Measurements from ENCODE around the gene RAI14.

Gene RAI14

GRCh38 chr5:34677428-34677827, 21.3 kb downstream of the RAI14 start:
- TF ChIP-seq POLR2AphosphoS5 (IDR thresholded peaks at IDR 0.05; ENCODE audit: low read depth, low read length) (no peak), FOXP2 (optimal IDR thresholded peaks at IDR 0.05; ENCODE audit: borderline replicate concordance, extremely low read depth, extremely low read length, insufficient read depth) (no peak), REST (IDR thresholded peaks at IDR 0.05; ENCODE audit: insufficient read depth in 1 of 2, low read depth in 2 of 2, low read length in 2 of 2) (no peak), TAF1 (IDR thresholded peaks at IDR 0.05; ENCODE audit: borderline replicate concordance, insufficient read depth, low read length) (no peak), SIN3A (IDR thresholded peaks at IDR 0.05; ENCODE audit: borderline replicate concordance, insufficient read depth, low read length) (no peak)

- TF ChIP-seq FOXP2 (optimal IDR thresholded peaks at IDR 0.05; ENCODE audit: borderline replicate concordance, extremely low read depth, extremely low read length, insufficient read depth) (no peak), SIN3A (IDR thresholded peaks at IDR 0.05; ENCODE audit: borderline replicate concordance, insufficient read depth, low read length) (no peak), TAF1 (IDR thresholded peaks at IDR 0.05; ENCODE audit: borderline replicate concordance, insufficient read depth, low read length) (no peak), POLR2AphosphoS5 (IDR thresholded peaks at IDR 0.05; ENCODE audit: low read depth, low read length) (no peak), REST (IDR thresholded peaks at IDR 0.05; ENCODE audit: insufficient read depth in 1 of 2, low read depth in 2 of 2, low read length in 2 of 2) (no peak)
Measured at GRCh38 chr5:34680896-34681295, 24.8 kb downstream of the RAI14 start.

- TF ChIP-seq TAF1 (IDR thresholded peaks at IDR 0.05; ENCODE audit: borderline replicate concordance, insufficient read depth, low read length) = no peak
- TF ChIP-seq FOXP2 (optimal IDR thresholded peaks at IDR 0.05; ENCODE audit: borderline replicate concordance, extremely low read depth, extremely low read length, insufficient read depth) = no peak
- no peak for TF ChIP-seq SIN3A (IDR thresholded peaks at IDR 0.05; ENCODE audit: borderline replicate concordance, insufficient read depth, low read length)
- no peak for TF ChIP-seq REST (IDR thresholded peaks at IDR 0.05; ENCODE audit: insufficient read depth in 1 of 2, low read depth in 2 of 2, low read length in 2 of 2)
Measured at GRCh38 chr5:34682926-34683623, 26.9 kb downstream of the RAI14 start.

GRCh38 chr5:34684281-34684979, 28.3 kb downstream of the RAI14 start:
- no peak for TF ChIP-seq REST (IDR thresholded peaks at IDR 0.05; ENCODE audit: insufficient read depth in 1 of 2, low read depth in 2 of 2, low read length in 2 of 2)
- TF ChIP-seq FOXP2 (optimal IDR thresholded peaks at IDR 0.05; ENCODE audit: borderline replicate concordance, extremely low read depth, extremely low read length, insufficient read depth) = no peak
- TF ChIP-seq POLR2AphosphoS5 (IDR thresholded peaks at IDR 0.05; ENCODE audit: low read depth, low read length) = no peak
- no peak for TF ChIP-seq TAF1 (IDR thresholded peaks at IDR 0.05; ENCODE audit: borderline replicate concordance, insufficient read depth, low read length)
- TF ChIP-seq SIN3A (IDR thresholded peaks at IDR 0.05; ENCODE audit: borderline replicate concordance, insufficient read depth, low read length) = no peak

All from PFSK-1 (cell line).